ENCODE results near the gene MUSK. TPM values are rescaled to one million over a fixed set of nuclear protein-coding genes. Genes with fewer than 3 reads are reported as not detected.

The MUSK gene
- total RNA-seq, 1 experiment from 2014 or later, result not detected

DNA sequence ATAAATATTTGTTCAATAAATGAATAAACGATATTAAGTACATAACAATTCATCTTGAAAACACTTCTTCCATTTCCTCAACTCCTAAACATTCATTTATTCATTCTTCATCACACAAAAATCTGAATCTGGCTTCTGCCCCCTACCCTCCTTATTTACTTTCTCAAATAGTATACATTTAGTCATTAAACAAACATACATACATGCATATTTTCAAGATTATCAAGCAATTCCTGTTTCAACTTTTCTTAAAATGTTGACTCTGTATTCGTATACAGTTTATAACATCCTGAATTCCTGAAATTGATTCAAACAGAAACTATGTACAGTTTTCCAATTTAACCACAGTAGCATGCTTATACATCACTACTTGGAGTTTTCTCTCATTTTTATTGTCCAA, 129.0 kb downstream of the MUSK start:
- TF ChIP-seq, protein P1, sequence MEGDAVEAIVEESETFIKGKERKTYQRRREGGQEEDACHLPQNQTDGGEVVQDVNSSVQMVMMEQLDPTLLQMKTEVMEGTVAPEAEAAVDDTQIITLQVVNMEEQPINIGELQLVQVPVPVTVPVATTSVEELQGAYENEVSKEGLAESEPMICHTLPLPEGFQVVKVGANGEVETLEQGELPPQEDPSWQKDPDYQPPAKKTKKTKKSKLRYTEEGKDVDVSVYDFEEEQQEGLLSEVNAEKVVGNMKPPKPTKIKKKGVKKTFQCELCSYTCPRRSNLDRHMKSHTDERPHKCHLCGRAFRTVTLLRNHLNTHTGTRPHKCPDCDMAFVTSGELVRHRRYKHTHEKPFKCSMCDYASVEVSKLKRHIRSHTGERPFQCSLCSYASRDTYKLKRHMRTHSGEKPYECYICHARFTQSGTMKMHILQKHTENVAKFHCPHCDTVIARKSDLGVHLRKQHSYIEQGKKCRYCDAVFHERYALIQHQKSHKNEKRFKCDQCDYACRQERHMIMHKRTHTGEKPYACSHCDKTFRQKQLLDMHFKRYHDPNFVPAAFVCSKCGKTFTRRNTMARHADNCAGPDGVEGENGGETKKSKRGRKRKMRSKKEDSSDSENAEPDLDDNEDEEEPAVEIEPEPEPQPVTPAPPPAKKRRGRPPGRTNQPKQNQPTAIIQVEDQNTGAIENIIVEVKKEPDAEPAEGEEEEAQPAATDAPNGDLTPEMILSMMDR (IDR thresholded peaks at IDR 0.05; ENCODE audit: insufficient read depth in 1 of 2, low read depth in 1 of 2, low read length in 1 of 2, severe bottlenecking in 1 of 2, unreplicated experiment in 1 of 2), result no peak
- Histone ChIP-seq H3K4me3 (ENCODE audit: low read depth, low read length) (no peak overlapping the region), H3K36me3 (ENCODE audit: control insufficient read depth, insufficient read depth, low read length) (no peaks in the 10 kb centered on the region), H3K9me3 (no peaks in the 10 kb centered on the region), H3K4me1 (peaks cover 5% of the 10 kb centered on the region), H3K27me3 (replicated peaks; ENCODE audit: control insufficient read depth, insufficient read depth, low read length) (no peaks in the 10 kb centered on the region)
- ChIA-PET CTCF (no interaction called here), POLR2A (no interaction called here)
- H3K36me3 Mint-ChIP-seq (ENCODE audit: insufficient read depth, unreplicated experiment), result no peaks in the 10 kb centered on the region
- H3K4me3 Mint-ChIP-seq (ENCODE audit: unreplicated experiment), result no peak overlapping the region
- intact Hi-C loops (cut with micrococcal nuclease; ENCODE audit: unreplicated experiment), result no loop called here
- no peak overlapping the region for H3K27ac Mint-ChIP-seq (ENCODE audit: unreplicated experiment)
- BruUV-seq (replicated peaks), result no TSS peak
- no peak for DNase-seq
- H3K27me3 Mint-ChIP-seq (ENCODE audit: insufficient read depth, unreplicated experiment), result no peaks in the 10 kb centered on the region
- H3K9me3 Mint-ChIP-seq (ENCODE audit: unreplicated experiment), result no peaks in the 10 kb centered on the region
- H3K4me1 Mint-ChIP-seq (ENCODE audit: low read depth, unreplicated experiment), result peaks cover 10% of the 10 kb centered on the region

DNA sequence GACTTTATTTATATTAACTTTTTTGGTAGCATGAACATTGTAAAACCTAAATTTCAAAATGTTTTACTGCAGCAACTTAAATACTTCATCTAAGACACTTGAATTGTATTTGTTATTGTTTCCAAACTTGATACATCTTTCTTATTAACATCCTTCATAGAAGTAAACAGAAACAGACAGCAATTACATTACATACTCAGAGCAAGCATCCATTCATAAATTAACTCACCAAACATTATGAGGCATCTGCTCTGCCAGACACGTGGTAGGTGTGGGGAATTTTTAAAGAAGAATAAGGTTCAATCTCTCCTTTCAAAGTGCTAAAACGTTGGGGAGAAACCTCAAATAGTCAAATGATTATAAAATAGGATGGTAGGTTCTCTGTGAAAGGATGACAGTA, 130.8 kb downstream of the MUSK start:
- intact Hi-C loops (cut with micrococcal nuclease; ENCODE audit: unreplicated experiment), result no loop called here
- H3K4me3 Mint-ChIP-seq (ENCODE audit: unreplicated experiment), result no peak overlapping the region
- no peaks in the 10 kb centered on the region for H3K9me3 Mint-ChIP-seq (ENCODE audit: unreplicated experiment)
- peaks cover 8% of the 10 kb centered on the region for H3K4me1 ChIP-seq
- H3K36me3 ChIP-seq (ENCODE audit: control insufficient read depth, insufficient read depth, low read length), result no peaks in the 10 kb centered on the region
- H3K9me3 ChIP-seq, result no peaks in the 10 kb centered on the region
- no peak overlapping the region for H3K27ac Mint-ChIP-seq (ENCODE audit: unreplicated experiment)
- CTCF ChIA-PET, result no interaction called here
- H3K4me1 Mint-ChIP-seq (ENCODE audit: low read depth, unreplicated experiment), result peaks cover 13% of the 10 kb centered on the region
- POLR2A ChIA-PET, result no interaction called here
- no TSS peak for BruUV-seq (replicated peaks)
- no peak for DNase-seq
- H3K27me3 Mint-ChIP-seq (ENCODE audit: insufficient read depth, unreplicated experiment), result no peaks in the 10 kb centered on the region
- H3K27me3 ChIP-seq (replicated peaks; ENCODE audit: control insufficient read depth, insufficient read depth, low read length), result no peaks in the 10 kb centered on the region
- no peak overlapping the region for H3K4me3 ChIP-seq (ENCODE audit: low read depth, low read length)
- no peaks in the 10 kb centered on the region for H3K36me3 Mint-ChIP-seq (ENCODE audit: insufficient read depth, unreplicated experiment)
- TF ChIP-seq, protein P1 (IDR thresholded peaks at IDR 0.05; ENCODE audit: insufficient read depth in 1 of 2, low read depth in 1 of 2, low read length in 1 of 2, severe bottlenecking in 1 of 2, unreplicated experiment in 1 of 2), result no peak

DNA sequence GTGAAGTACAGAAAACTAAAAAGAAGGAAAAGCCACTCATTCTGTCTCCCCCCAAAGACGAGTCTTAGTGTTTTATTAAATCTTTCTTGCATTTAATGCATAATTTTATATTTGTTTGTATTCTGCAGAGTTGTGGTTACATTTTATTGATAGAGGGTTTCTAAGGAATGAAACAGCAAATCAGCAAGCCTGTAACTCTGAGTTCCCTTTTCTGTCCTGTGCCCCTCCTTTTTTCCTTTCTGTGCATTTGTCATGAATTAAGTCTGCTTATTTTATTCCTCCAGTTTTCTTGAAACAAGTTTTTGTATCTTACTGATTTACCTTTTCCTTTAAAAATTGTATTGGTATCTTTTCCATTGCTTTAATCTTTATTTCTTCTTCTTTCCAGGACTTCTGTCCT, 132.8 kb downstream of the MUSK start:
- no peaks in the 10 kb centered on the region for H3K36me3 ChIP-seq (ENCODE audit: control insufficient read depth, insufficient read depth, low read length)
- Mint-ChIP-seq H3K27ac (ENCODE audit: unreplicated experiment) (no peak overlapping the region), H3K4me1 (ENCODE audit: low read depth, unreplicated experiment) (peaks cover 13% of the 10 kb centered on the region), H3K36me3 (ENCODE audit: insufficient read depth, unreplicated experiment) (no peaks in the 10 kb centered on the region), H3K9me3 (ENCODE audit: unreplicated experiment) (no peaks in the 10 kb centered on the region), H3K27me3 (ENCODE audit: insufficient read depth, unreplicated experiment) (no peaks in the 10 kb centered on the region), H3K4me3 (ENCODE audit: unreplicated experiment) (no peak overlapping the region)
- TF ChIP-seq, protein P1 (IDR thresholded peaks at IDR 0.05; ENCODE audit: insufficient read depth in 1 of 2, low read depth in 1 of 2, low read length in 1 of 2, severe bottlenecking in 1 of 2, unreplicated experiment in 1 of 2), result no peak
- intact Hi-C loops (cut with micrococcal nuclease; ENCODE audit: unreplicated experiment), result no loop called here
- H3K27me3 ChIP-seq (replicated peaks; ENCODE audit: control insufficient read depth, insufficient read depth, low read length), result no peaks in the 10 kb centered on the region
- CTCF ChIA-PET, result no interaction called here
- H3K4me1 ChIP-seq, result peaks cover 8% of the 10 kb centered on the region
- POLR2A ChIA-PET, result no interaction called here
- no peak overlapping the region for H3K4me3 ChIP-seq (ENCODE audit: low read depth, low read length)
- no peaks in the 10 kb centered on the region for H3K9me3 ChIP-seq
- no peak for DNase-seq
- BruUV-seq (replicated peaks), result no TSS peak

Measured in Caco-2 (cell line).